Measurements from ENCODE around the gene TPM3. TPM values are rescaled to one million over a fixed set of nuclear protein-coding genes. Genes with fewer than 3 reads are reported as not detected.

TPM3 gene
- total and polyA plus RNA-seq, 10 of the 15 experiments (the other 5 are each of a cell fraction or from before 2014, with no cell fraction given): 270 to 759 (median 505) TPM

- TF ChIP-seq NRF1 (conservative IDR thresholded peaks at IDR 0.05; ENCODE audit: low read depth, low read length) (no peak), BCL3 (IDR thresholded peaks at IDR 0.05; ENCODE audit: borderline replicate concordance, insufficient read depth, low read depth, low read length, poor library complexity, severe bottlenecking) (no peak), NFXL1 (IDR thresholded peaks at IDR 0.05; ENCODE audit: borderline replicate concordance) (no peak), NR2C2 (IDR thresholded peaks at IDR 0.05; ENCODE audit: borderline replicate concordance, control insufficient read depth, insufficient read length, low read depth) (no peak), TCF7 (IDR thresholded peaks at IDR 0.05; ENCODE audit: borderline replicate concordance) (no peak), BACH1 (IDR thresholded peaks at IDR 0.05; ENCODE audit: borderline replicate concordance) (no peak), MTA2 (IDR thresholded peaks at IDR 0.05; ENCODE audit: low read depth) (no peak), USF2 (IDR thresholded peaks at IDR 0.05; ENCODE audit: borderline replicate concordance, low read depth, low read length) (no peak), PAX5 (IDR thresholded peaks at IDR 0.05; ENCODE audit: borderline replicate concordance, low read depth, low read length) (peak; percentile 44; the same call in 1 of the 2 replicates), SUPT20H (IDR thresholded peaks at IDR 0.05; ENCODE audit: borderline replicate concordance, control insufficient read depth, low read depth, low read length) (no peak), MYB (IDR thresholded peaks at IDR 0.05; ENCODE audit: borderline replicate concordance, low read depth, low read length) (no peak), ZBTB4 (CRISPR knock-in tag; IDR thresholded peaks at IDR 0.05) (no peak)
- TF ChIP-seq, protein P1, sequence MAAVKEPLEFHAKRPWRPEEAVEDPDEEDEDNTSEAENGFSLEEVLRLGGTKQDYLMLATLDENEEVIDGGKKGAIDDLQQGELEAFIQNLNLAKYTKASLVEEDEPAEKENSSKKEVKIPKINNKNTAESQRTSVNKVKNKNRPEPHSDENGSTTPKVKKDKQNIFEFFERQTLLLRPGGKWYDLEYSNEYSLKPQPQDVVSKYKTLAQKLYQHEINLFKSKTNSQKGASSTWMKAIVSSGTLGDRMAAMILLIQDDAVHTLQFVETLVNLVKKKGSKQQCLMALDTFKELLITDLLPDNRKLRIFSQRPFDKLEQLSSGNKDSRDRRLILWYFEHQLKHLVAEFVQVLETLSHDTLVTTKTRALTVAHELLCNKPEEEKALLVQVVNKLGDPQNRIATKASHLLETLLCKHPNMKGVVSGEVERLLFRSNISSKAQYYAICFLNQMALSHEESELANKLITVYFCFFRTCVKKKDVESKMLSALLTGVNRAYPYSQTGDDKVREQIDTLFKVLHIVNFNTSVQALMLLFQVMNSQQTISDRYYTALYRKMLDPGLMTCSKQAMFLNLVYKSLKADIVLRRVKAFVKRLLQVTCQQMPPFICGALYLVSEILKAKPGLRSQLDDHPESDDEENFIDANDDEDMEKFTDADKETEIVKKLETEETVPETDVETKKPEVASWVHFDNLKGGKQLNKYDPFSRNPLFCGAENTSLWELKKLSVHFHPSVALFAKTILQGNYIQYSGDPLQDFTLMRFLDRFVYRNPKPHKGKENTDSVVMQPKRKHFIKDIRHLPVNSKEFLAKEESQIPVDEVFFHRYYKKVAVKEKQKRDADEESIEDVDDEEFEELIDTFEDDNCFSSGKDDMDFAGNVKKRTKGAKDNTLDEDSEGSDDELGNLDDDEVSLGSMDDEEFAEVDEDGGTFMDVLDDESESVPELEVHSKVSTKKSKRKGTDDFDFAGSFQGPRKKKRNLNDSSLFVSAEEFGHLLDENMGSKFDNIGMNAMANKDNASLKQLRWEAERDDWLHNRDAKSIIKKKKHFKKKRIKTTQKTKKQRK (IDR thresholded peaks at IDR 0.05; ENCODE audit: low read depth, low read length): no peak
- TF ChIP-seq, protein P2, sequence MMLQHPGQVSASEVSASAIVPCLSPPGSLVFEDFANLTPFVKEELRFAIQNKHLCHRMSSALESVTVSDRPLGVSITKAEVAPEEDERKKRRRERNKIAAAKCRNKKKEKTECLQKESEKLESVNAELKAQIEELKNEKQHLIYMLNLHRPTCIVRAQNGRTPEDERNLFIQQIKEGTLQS (IDR thresholded peaks at IDR 0.05; ENCODE audit: borderline replicate concordance, extremely low read depth, low read depth, low read length): no peak
- TF ChIP-seq, protein P3, sequence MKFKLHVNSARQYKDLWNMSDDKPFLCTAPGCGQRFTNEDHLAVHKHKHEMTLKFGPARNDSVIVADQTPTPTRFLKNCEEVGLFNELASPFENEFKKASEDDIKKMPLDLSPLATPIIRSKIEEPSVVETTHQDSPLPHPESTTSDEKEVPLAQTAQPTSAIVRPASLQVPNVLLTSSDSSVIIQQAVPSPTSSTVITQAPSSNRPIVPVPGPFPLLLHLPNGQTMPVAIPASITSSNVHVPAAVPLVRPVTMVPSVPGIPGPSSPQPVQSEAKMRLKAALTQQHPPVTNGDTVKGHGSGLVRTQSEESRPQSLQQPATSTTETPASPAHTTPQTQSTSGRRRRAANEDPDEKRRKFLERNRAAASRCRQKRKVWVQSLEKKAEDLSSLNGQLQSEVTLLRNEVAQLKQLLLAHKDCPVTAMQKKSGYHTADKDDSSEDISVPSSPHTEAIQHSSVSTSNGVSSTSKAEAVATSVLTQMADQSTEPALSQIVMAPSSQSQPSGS (IDR thresholded peaks at IDR 0.05; ENCODE audit: low read length): peak; percentile 44; the same call in 1 of the 2 replicates
These were observed 34.2 kb downstream of the TPM3 start (continued) for GRCh38 chr1:154157520-154158306.

Measured in GM12878 (cell line).